H1 (cell line): ENCODE results near the gene URGCP. TPM values are rescaled to one million over a fixed set of nuclear protein-coding genes. Genes with fewer than 3 reads are reported as not detected.

ENCODE experiments used
- CTCF ChIA-PET: fragments of 300-600 bp; sonication (Branson Sonifier 250); formaldehyde crosslinking; loops from one replicate; lab custom pipeline; 2021; ENCODE audit not compliant: partially characterized antibody; lab: Charles Lee
- POLR2A ChIA-PET: fragments of 300-600 bp; sonication (Branson Sonifier 250); formaldehyde crosslinking; loops from one replicate; lab custom pipeline; 2021; ENCODE audit warnings: inconsistent platforms; ENCODE audit not compliant: partially characterized antibody; lab: Charles Lee
- DNase-seq, 2 experiments: peaks; one replicate each; pipeline versions ENCODE4 v3.0.0 to v3.0.0-alpha.2; 2010 to 2022; ENCODE audit warnings: low spot score in 2 of 2, low read depth in 1 of 2, mixed read lengths in 1 of 2
- FAIRE-seq: peaks from 2 replicates; lab custom pipeline; 2011; peaks lifted over from hg19 to GRCh38; lab: Jason Lieb, UNC
- H2AFZ ChIP-seq: 2 replicates; pipeline ENCODE4 v1.8.1; 2012; ENCODE audit warnings: low read length, inconsistent platforms
- H2AK5ac ChIP-seq: 2 replicates; pipeline ENCODE4 v1.6.1; 2013; ENCODE audit warnings: low read depth, low read length
- H2BK120ac ChIP-seq: replicated peaks from 2 replicates; pipeline ENCODE3; 2013; ENCODE audit warnings: low read depth, low read length, inconsistent platforms
- H2BK12ac ChIP-seq: 2 replicates; pipeline ENCODE4 v1.6.1; 2013; ENCODE audit warnings: low read depth, low read length
- H2BK15ac ChIP-seq: 2 replicates; pipeline ENCODE4 v1.6.1; 2013; ENCODE audit warnings: low read length
- H2BK20ac ChIP-seq: 2 replicates; pipeline ENCODE4 v1.6.1; 2013; ENCODE audit warnings: low read length
- H2BK5ac ChIP-seq: 2 replicates; pipeline ENCODE4 v1.6.1; 2013; ENCODE audit warnings: low read depth, low read length
- H3K14ac ChIP-seq: 2 replicates; pipeline ENCODE4 v1.6.1; 2013; ENCODE audit warnings: inconsistent platforms; ENCODE audit not compliant: insufficient read length
- H3K18ac ChIP-seq: 2 replicates; pipeline ENCODE4 v1.6.1; 2013; ENCODE audit warnings: low read length; ENCODE audit errors: extremely low read depth
- H3K23ac ChIP-seq: 2 replicates; pipeline ENCODE4 v1.6.1; 2013; ENCODE audit warnings: inconsistent platforms; ENCODE audit not compliant: insufficient read length
- H3K23me2 ChIP-seq: 2 replicates; pipeline ENCODE4 v1.6.1; 2013; ENCODE audit warnings: low read depth, low read length
- H3K27ac ChIP-seq: 2 replicates; pipeline ENCODE4 v1.6.1; 2011; ENCODE audit warnings: low read depth, low read length, inconsistent platforms
- H3K27me3 ChIP-seq, 4 experiments: replicated peaks in 1 of 4; 1 replicate in 1 of 4; 2 replicates in 3 of 4; pipeline versions ENCODE4 v1.6.1 to v1.8.1; 2011 to 2013; ENCODE audit warnings: low read length in 3 of 4, mild to moderate bottlenecking in 3 of 4, inconsistent platforms in 2 of 4, mixed read lengths in 2 of 4, moderate library complexity in 1 of 4; ENCODE audit not compliant: control insufficient read depth in 3 of 4, insufficient read depth in 3 of 4; ENCODE audit errors: extremely low read depth in 1 of 4
- H3K36me3 ChIP-seq, 4 experiments: 2 replicates each; pipeline versions ENCODE4 v1.6.1 to v1.8.1; 2011 to 2013; ENCODE audit warnings: mild to moderate bottlenecking in 4 of 4, low read length in 3 of 4, moderate library complexity in 2 of 4, control low read depth in 1 of 4, inconsistent platforms in 1 of 4; ENCODE audit not compliant: insufficient read depth in 4 of 4, control insufficient read depth in 2 of 4
- H3K4ac ChIP-seq: replicated peaks from 2 replicates; pipeline ENCODE3; 2013; ENCODE audit warnings: low read length, low read depth, mixed read lengths, inconsistent platforms; ENCODE audit not compliant: insufficient read length
- H3K4me1 ChIP-seq, 4 experiments: replicated peaks in 1 of 4; 1 replicate in 1 of 4; 2 replicates in 3 of 4; pipeline versions ENCODE4 v1.6.1 to v1.8.1; 2011 to 2013; ENCODE audit warnings: low read length in 3 of 4, inconsistent platforms in 2 of 4, mixed read lengths in 1 of 4; ENCODE audit not compliant: insufficient read depth in 4 of 4, control insufficient read depth in 3 of 4
- H3K4me2 ChIP-seq, 2 experiments: 2 replicates each; pipeline versions ENCODE4 v1.6.1 to v1.8.1; 2011 to 2013; ENCODE audit warnings: low read depth in 2 of 2, low read length in 2 of 2, control low read depth in 1 of 2, inconsistent platforms in 1 of 2, mild to moderate bottlenecking in 1 of 2; ENCODE audit not compliant: insufficient read depth in 1 of 2
- H3K4me3 ChIP-seq, 4 experiments: fragments of 200-600, 300-600 bp in 1 of 4; sonication (generic), shearing (Covaris generic), sonication (Bioruptor Twin) in 1 of 4; 2 replicates each; pipeline versions ENCODE4 v1.5.1 to v1.8.1; 2011 to 2016; ENCODE audit warnings: low read length in 4 of 4, low read depth in 3 of 4, control low read depth in 2 of 4, inconsistent platforms in 2 of 4, mild to moderate bottlenecking in 2 of 4, mixed read lengths in 1 of 4, moderate library complexity in 1 of 4; ENCODE audit not compliant: insufficient read depth in 2 of 4; ENCODE audit errors: extremely low read depth in 1 of 4
- H3K56ac ChIP-seq: replicated peaks from 2 replicates; pipeline ENCODE3; 2013; ENCODE audit warnings: low read depth, mild to moderate bottlenecking, mixed read lengths, low read length, inconsistent platforms; ENCODE audit not compliant: insufficient read length
- H3K79me1 ChIP-seq: 2 replicates; pipeline ENCODE4 v1.6.1; 2013; ENCODE audit warnings: low read depth, low read length, control low read depth
- H3K79me2 ChIP-seq, 2 experiments: 2 replicates each; pipeline versions ENCODE4 v1.6.1 to v1.8.1; 2012 to 2013; ENCODE audit warnings: low read length in 2 of 2, mild to moderate bottlenecking in 2 of 2, inconsistent platforms in 1 of 2; ENCODE audit not compliant: insufficient read depth in 2 of 2, control insufficient read depth in 1 of 2
- H3K9ac ChIP-seq, 4 experiments: replicated peaks in 1 of 4; 1 replicate in 1 of 4; 2 replicates in 3 of 4; pipeline versions ENCODE4 v1.6.1 to v1.8.1; 2011 to 2013; ENCODE audit warnings: low read depth in 3 of 4, low read length in 3 of 4, control low read depth in 2 of 4, mild to moderate bottlenecking in 2 of 4, moderate library complexity in 2 of 4, inconsistent platforms in 1 of 4; ENCODE audit errors: extremely low read depth in 1 of 4
- H3K9me3 ChIP-seq, 2 experiments: 2 replicates each; pipeline versions ENCODE4 v1.6.1 to v1.8.1; 2012 to 2013; ENCODE audit warnings: mild to moderate bottlenecking in 2 of 2, moderate library complexity in 2 of 2, control low read depth in 1 of 2, inconsistent platforms in 1 of 2, low read depth in 1 of 2, low read length in 1 of 2, mixed read lengths in 1 of 2; ENCODE audit not compliant: insufficient read depth in 2 of 2
- H4K20me1 ChIP-seq, 2 experiments: replicated peaks in 1 of 2; 2 replicates each; pipeline versions ENCODE3 to v1.8.1; 2011 to 2013; ENCODE audit warnings: inconsistent platforms in 2 of 2, low read length in 2 of 2, mild to moderate bottlenecking in 1 of 2; ENCODE audit not compliant: insufficient read depth in 2 of 2, control insufficient read depth in 1 of 2
- H4K5ac ChIP-seq: 2 replicates; pipeline ENCODE4 v1.6.1; 2013; ENCODE audit warnings: low read length, low read depth, mixed read lengths, inconsistent platforms; ENCODE audit not compliant: insufficient read length
- H4K8ac ChIP-seq: 2 replicates; pipeline ENCODE4 v1.8.0; 2013; ENCODE audit warnings: mild to moderate bottlenecking, moderate library complexity, low read length, inconsistent platforms; ENCODE audit not compliant: insufficient read depth; ENCODE audit errors: extremely low read depth
- H4K91ac ChIP-seq: replicated peaks from 2 replicates; pipeline ENCODE3; 2013; ENCODE audit warnings: low read length, mixed read lengths, inconsistent platforms; ENCODE audit not compliant: insufficient read length
- CEBPB ChIP-seq: IDR thresholded peaks from 2 replicates; pipeline ENCODE4 v1.6.1; 2012; ENCODE audit warnings: low read depth, low read length
- GABPA ChIP-seq: IDR thresholded peaks from 2 replicates; pipeline ENCODE4 v1.6.1; 2011; ENCODE audit warnings: mild to moderate bottlenecking, low read length, moderate library complexity, borderline replicate concordance; ENCODE audit not compliant: insufficient read depth
- POU5F1 ChIP-seq: IDR thresholded peaks from 2 replicates; pipeline ENCODE4 v1.6.1; 2011; ENCODE audit warnings: low read depth, mild to moderate bottlenecking, low read length, moderate library complexity
- RNF2 ChIP-seq: fragments of 200-900, 300-1000 bp; sonication (generic); IDR thresholded peaks from 2 replicates; pipeline ENCODE4 v1.7.1; 2016; ENCODE audit warnings: borderline replicate concordance, low read depth, mild to moderate bottlenecking, antibody characterized with exemption, low read length; ENCODE audit not compliant: poor library complexity, severe bottlenecking; ENCODE audit errors: missing control alignments
- SRF ChIP-seq: IDR thresholded peaks from 2 replicates; pipeline ENCODE4 v1.6.1; 2011; ENCODE audit warnings: mild to moderate bottlenecking, low read depth, low read length, moderate library complexity
- TCF12 ChIP-seq: IDR thresholded peaks from 2 replicates; pipeline ENCODE4 v1.6.1; 2011; ENCODE audit warnings: low read depth, mild to moderate bottlenecking, low read length
- TEAD4 ChIP-seq: IDR thresholded peaks from 2 replicates; pipeline ENCODE4 v1.6.1; 2012; ENCODE audit warnings: low read depth, low read length, inconsistent platforms, mixed read lengths
- WGBS, 2 experiments: shearing (Covaris generic) in 1 of 2; methylation state at CpG; one replicate each; pipeline versions ENCODE4 v1.1.6 to v1.1.7; 2013 to 2015; ENCODE audit warnings: low lambda C conversion rate in 2 of 2, mixed read lengths in 2 of 2, inconsistent platforms in 1 of 2, low coverage in 1 of 2, missing lambda C conversion rate in 1 of 2; ENCODE audit not compliant: insufficient replicate concordance in 2 of 2, insufficient coverage in 1 of 2, insufficient read length in 1 of 2; ENCODE audit errors: extremely low coverage in 1 of 2, missing lambda C conversion rate in 1 of 2; 5-methylcytosine and 5-hydroxymethylcytosine counted together
- polyA plus RNA-seq, 7 experiments: library from polyadenylated mRNA; depleted of rRNA in 3 of 7; stranded (reverse) in 5 of 7; unstranded in 2 of 7; fragments of >200 nt in 5 of 7; fragments of 200-250 nt in 2 of 7; gene quantifications; 1 replicate in 5 of 7; 2 replicates in 1 of 7; 4 replicates in 1 of 7; pipeline versions ENCODE4 v1.2.1 to v1.2.3, GENCODE V29; 2011 to 2013; ENCODE audit warnings: missing spikeins in 2 of 7, mixed read lengths in 2 of 7
- total RNA-seq: library from RNA; stranded (reverse); fragmentation: NEBNext Ultra II Directional; extraction: Animal tissue kit (Norgen Biotek cat#: 25700); gene quantifications from 2 replicates; pipeline ENCODE4 v1.2.1, GENCODE V29; 2021

Gene URGCP
- total and polyA plus RNA-seq, 2 of the 8 experiments (the other 6 are each of a cell fraction or from before 2014, with no cell fraction given): 9.0 to 18.7 TPM

- Histone ChIP-seq H2AFZ (no peak overlapping the region), H3K4ac (no peak overlapping the region), H3K4me1 (peaks cover 0 to 2% (median 0%) of the 10 kb centered on the region in 4 experiments; a peak in 2 of 7 replicates), H3K23ac (no peak overlapping the region), H2AK5ac (no peak overlapping the region), H2BK120ac (no peak overlapping the region), H2BK20ac (no peak overlapping the region), H3K27me3 (no peaks in the 10 kb centered on the region), H3K79me2 (no peaks in the 10 kb centered on the region), H3K4me2 (no peak overlapping the region), H3K4me3 (no peak overlapping the region), H4K8ac (no peak overlapping the region), H3K79me1 (0 out of 2 replicates have a peak, but pooled peaks cover 2% of the 10 kb centered on the region), H2BK12ac (no peak overlapping the region), H4K20me1 (peaks cover 0 to 3% of the 10 kb centered on the region in 2 experiments), H3K18ac (no peak overlapping the region), H4K5ac (no peak overlapping the region), H3K23me2 (0 out of 2 replicates have a peak, but pooled peaks cover 2% of the 10 kb centered on the region), H3K9ac (no peak overlapping the region), H3K27ac (no peak overlapping the region), H3K9me3 (no peaks in the 10 kb centered on the region), H3K36me3 (peaks cover 0 to 19% (median 8%) of the 10 kb centered on the region in 4 experiments; a peak in 4 of 8 replicates), H4K91ac (no peak overlapping the region), H2BK5ac (no peak overlapping the region), H3K56ac (no peak overlapping the region), H2BK15ac (no peak overlapping the region), H3K14ac (no peak overlapping the region)
- FAIRE-seq (no peak), DNase-seq (no peak)
- 87% methylated on average over 8 of the region's 8 CpGs; no CpG with 5 or more reads in 1 of the 2 experiments for WGBS, 2 experiments
- ChIA-PET CTCF (interaction anchor here (0.6 to 1.7 kb wide), 4 partner anchors 10 to 756 kb away, joined by 3 to 4 read pairs (median 4); no protein-coding TSS in a partner anchor), POLR2A (interaction anchor here (0.5 to 1.2 kb wide), 2 partner anchors 8 to 636 kb away, joined by 4 read pairs; no protein-coding TSS in a partner anchor)
- TF ChIP-seq SRF: no peak
- no peak for TF ChIP-seq TEAD4
- TF ChIP-seq GABPA: no peak
- no peak for TF ChIP-seq CEBPB
- no peak for TF ChIP-seq TCF12
- TF ChIP-seq POU5F1: no peak
- TF ChIP-seq RNF2: no peak
These were observed 42.3 kb downstream of the URGCP start for GRCh38 chr7:43864126-43864525.
